Natural killer cell treated with Interleukin-12 subunit alpha and Interleukin-12 subunit beta and Interleukin-15 and Interleukin-18, amount 100 ng/mL, for 72 hours (primary cell): ENCODE results near the gene EBPL. TPM values are rescaled to one million over a fixed set of nuclear protein-coding genes. Genes with fewer than 3 reads are reported as not detected.

ENCODE experiments used
- ATAC-seq, 2 donors: fragments of 150-1000 bp; cut with Tn5 transposase in 1 of 2; sonication (Bioruptor Pico), chemical (Tn5 transposase) in 1 of 2; 2 replicates each; pipeline ENCODE4 v1.10.0; 2021
- DNase-seq: peaks from one replicate; pipeline ENCODE4 v3.0.0; 2022; ENCODE audit warnings: low spot score
- H3K27ac Mint-ChIP-seq, 2 donors: 1 replicate in 1 of 2; 2 replicates in 1 of 2; pipeline ENCODE4 v1.8.0; 2022; ENCODE audit warnings: mixed read lengths in 2 of 2, mild to moderate bottlenecking in 1 of 2, moderate library complexity in 1 of 2
- H3K27me3 Mint-ChIP-seq, 2 donors: 1 replicate in 1 of 2; 2 replicates in 1 of 2; pipeline ENCODE4 v1.8.0; 2022; ENCODE audit warnings: mixed read lengths in 2 of 2
- H3K36me3 Mint-ChIP-seq: one replicate; pipeline ENCODE4 v1.8.0; 2022; ENCODE audit warnings: mixed read lengths
- H3K4me1 Mint-ChIP-seq, 2 donors: 1 replicate in 1 of 2; 2 replicates in 1 of 2; pipeline ENCODE4 v1.8.0; 2022; ENCODE audit warnings: low read depth in 2 of 2, mixed read lengths in 2 of 2, mild to moderate bottlenecking in 1 of 2
- H3K4me3 Mint-ChIP-seq: one replicate; pipeline ENCODE4 v1.8.0; 2022; ENCODE audit warnings: mixed read lengths
- H3K9me3 Mint-ChIP-seq: 2 replicates; pipeline ENCODE4 v1.8.0; 2022; ENCODE audit warnings: mixed read lengths
- total RNA-seq, 2 donors: library from RNA; stranded (reverse); gene quantifications; one replicate each; pipeline ENCODE4 v1.2.3, GENCODE V29; 2022

The EBPL gene
- total RNA-seq, 2 donors from 2014 or later: 20.1 to 39.0 TPM

DNA sequence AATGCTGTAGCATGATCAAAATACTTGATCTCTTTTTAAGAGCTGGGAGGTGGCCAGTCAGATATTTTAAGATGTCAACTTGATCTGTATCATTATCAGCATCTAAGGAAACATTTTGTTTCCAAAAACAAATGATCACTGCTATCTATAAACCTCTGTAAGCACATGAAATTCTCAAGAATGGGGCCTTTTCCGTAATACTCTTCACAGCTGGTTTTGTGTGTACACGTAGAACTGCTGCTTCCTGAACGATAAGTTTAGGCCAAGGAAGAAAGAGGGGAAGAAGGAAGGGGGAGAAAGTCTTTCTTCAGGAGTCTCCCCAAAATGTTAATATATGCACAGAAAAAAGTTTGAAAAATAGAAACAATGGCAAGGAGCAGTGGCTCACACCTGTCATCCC, 37.3 kb downstream of the EBPL start:
- no peak overlapping the region for H3K4me3 Mint-ChIP-seq
- H3K27ac Mint-ChIP-seq: no peak overlapping the region
- ATAC-seq: no peak
- H3K9me3 Mint-ChIP-seq: no peaks in the 10 kb centered on the region
- H3K27me3 Mint-ChIP-seq: no peaks in the 10 kb centered on the region
- H3K4me1 Mint-ChIP-seq: peaks cover 0 to 5% of the 10 kb centered on the region in 2 donors
- DNase-seq: no peak
- H3K36me3 Mint-ChIP-seq: no peaks in the 10 kb centered on the region

DNA sequence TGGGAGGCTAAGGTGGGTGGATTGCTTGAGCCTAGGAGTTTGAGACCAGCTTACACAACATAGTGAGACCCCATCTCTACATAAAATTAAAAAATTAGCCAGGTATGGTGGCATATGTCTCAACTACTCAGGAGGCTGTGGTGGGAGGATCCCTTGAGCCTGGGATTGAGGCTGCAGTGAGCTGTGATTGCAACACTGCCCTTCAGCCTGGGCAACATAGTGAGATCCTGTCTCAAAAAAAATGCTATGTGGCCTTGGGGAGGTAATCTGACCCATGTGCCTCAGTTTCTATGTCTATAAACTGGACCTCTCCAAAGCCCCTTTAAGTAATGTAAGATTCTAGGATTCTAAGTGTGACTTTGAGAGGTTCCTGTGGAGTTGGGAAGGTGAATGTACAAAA, 37.8 kb downstream of the EBPL start:
- H3K4me3 Mint-ChIP-seq: no peak overlapping the region
- DNase-seq: no peak
- H3K27me3 Mint-ChIP-seq: no peaks in the 10 kb centered on the region
- no peak overlapping the region for H3K27ac Mint-ChIP-seq
- H3K9me3 Mint-ChIP-seq: no peaks in the 10 kb centered on the region
- peaks cover 0 to 5% of the 10 kb centered on the region in 2 donors for H3K4me1 Mint-ChIP-seq
- no peaks in the 10 kb centered on the region for H3K36me3 Mint-ChIP-seq
- ATAC-seq: no peak

DNA sequence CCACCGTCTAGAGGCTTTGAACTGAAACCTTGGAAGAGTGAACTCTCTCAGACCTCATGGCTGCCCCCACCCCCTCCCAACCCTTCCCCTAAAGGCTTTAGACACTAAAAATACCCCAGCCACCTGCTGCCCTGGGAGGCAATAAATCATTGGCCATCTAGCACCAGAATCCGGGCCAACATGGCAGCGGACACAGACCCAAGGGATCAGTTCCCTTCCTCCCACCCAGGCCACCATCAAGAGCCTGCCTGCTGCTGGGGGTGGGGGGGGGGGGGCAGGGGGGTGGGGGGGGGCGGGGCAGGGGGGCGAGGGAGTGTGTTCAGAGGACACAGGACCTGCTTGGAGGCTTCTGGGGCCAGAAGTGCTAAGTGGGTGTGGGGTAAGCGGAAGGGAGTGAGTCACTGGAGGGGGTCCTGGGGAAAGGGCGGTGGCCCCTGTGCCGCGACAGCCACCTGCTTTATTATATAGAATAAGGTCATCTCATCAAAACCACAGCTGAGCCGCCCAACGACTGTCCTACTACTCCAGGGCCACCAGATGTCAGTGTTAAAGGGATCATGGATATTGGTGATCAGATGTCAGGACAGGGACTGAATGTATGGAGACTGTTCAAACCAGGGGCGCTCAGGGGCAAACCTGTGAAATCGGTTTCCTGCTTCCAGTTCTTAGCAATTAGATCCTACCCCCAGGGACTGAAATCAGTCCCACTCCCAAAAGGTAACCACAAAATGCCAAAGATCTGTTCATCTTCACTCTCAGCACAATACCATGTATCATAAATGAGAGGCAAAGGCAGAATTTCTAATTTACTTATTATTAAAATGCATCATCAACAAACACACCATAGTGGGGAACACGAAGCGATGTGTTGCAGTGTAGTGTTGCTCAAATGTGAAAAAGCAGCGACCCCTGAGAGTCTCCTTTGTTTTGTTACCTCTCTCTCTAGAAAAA, 38.7 kb downstream of the EBPL start:
- Mint-ChIP-seq H3K27ac (no peak overlapping the region), H3K4me3 (no peak overlapping the region), H3K9me3 (no peaks in the 10 kb centered on the region), H3K4me1 (peaks cover 0 to 5% of the 10 kb centered on the region in 2 donors), H3K27me3 (no peaks in the 10 kb centered on the region), H3K36me3 (no peaks in the 10 kb centered on the region)
- DNase-seq: no peak
- ATAC-seq: peak; percentile 49 to 50

DNA sequence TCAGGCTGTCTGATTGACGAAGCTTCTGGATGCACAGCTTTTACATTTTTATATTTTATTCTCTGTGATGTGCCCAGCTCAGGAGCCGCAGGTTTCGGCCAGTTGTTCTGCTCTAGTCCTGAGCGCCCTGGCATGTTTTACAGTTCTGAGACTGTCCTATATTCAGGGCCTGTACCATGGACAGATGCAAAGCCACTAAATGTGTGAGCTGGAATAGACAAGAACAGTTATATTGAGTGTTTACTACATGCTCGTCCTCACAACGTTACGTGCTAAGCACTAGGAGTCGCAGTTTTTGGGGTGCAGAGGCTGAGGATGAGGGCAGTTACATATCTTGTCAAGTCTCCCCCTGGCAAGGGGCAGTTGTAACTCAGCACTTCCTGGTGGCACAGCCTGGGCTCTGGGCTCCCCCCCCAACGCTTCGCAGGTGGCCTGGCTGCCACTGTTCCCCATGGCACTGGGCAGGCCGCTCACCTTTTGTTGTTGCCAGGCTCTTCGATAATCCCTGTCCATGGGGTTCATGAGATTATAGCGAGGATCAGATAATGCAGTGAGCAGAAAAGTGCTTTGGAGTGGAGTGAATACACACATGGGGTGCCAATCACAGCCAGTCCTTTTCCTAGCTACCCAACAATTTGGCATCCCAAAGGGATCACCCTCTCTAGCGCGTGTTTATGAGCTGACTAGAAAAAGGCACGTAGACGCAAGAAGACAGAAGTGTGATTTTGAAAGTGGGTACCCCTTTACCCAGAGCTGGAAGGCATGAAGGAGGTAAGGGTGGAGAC, 39.5 kb downstream of the EBPL start:
- DNase-seq (no peak), ATAC-seq (no peak)
- no peak overlapping the region for H3K4me3 Mint-ChIP-seq
- H3K9me3 Mint-ChIP-seq: no peaks in the 10 kb centered on the region
- H3K27ac Mint-ChIP-seq: no peak overlapping the region
- H3K36me3 Mint-ChIP-seq: no peaks in the 10 kb centered on the region
- H3K4me1 Mint-ChIP-seq: peaks cover 0 to 5% of the 10 kb centered on the region in 2 donors
- H3K27me3 Mint-ChIP-seq: no peaks in the 10 kb centered on the region

DNA sequence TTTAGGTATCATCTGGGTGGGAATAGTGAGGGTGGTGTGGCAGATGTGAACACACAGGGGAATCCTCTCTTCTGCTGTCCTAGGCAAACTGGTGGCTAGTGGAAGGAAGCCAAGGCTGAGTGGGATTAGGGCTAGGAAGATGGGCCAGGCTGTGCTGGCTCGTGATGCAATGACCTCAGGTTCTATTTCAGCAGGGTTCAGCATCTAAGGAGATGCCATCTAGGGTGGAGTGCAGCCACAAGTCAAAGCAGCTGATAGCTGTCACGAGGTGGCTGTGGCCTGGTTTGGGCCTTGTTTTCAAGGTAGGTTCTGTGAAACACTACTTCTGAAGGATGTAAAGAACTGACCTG, 41.3 kb downstream of the EBPL start:
- H3K9me3 Mint-ChIP-seq: no peaks in the 10 kb centered on the region
- no peak for DNase-seq
- no peak overlapping the region for H3K27ac Mint-ChIP-seq

DNA sequence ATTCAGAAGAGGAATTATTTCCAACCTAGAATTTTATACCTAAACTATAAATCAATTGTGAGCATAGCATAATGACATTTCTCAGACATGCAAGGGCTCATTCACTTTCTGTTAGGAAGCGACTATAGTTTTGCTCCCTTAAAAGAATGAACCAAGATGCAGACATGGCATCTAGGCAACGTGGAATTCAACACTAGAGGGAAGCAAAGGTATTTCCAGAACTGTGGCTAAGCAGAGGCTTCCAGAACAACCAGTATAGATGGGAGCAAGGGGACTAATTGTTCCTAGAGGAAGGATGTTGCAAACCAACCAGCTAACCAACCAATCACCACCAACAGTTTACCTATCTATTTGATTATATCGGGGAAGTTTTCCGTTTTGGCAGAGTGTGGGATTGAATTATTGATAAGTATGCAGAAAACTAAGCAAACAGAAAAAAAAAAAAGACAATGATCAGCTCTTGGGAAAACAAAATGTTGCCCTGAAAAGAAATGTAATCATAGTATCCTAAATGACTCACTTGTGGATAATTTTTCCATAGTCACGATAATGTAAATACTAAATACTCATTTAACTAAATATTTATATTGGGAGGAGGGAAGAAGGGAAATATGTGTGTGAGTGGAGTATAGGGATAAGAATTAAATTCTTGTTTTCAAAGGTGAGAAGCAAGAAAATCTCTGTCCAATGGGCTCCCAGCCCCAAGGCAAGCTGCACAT, 41.9 kb downstream of the EBPL start:
- Mint-ChIP-seq H3K4me1 (peaks cover 0 to 2% of the 10 kb centered on the region in 2 donors), H3K9me3 (no peaks in the 10 kb centered on the region), H3K27ac (no peak overlapping the region), H3K27me3 (no peaks in the 10 kb centered on the region), H3K4me3 (no peak overlapping the region), H3K36me3 (no peaks in the 10 kb centered on the region)
- DNase-seq (no peak), ATAC-seq (no peak)

More for the DNA sequence above, 41.3 kb downstream of the EBPL start:
- Mint-ChIP-seq H3K4me1 (peaks cover 0 to 5% of the 10 kb centered on the region in 2 donors), H3K27me3 (no peaks in the 10 kb centered on the region), H3K4me3 (no peak overlapping the region), H3K36me3 (no peaks in the 10 kb centered on the region)
- ATAC-seq: no peak

DNA sequence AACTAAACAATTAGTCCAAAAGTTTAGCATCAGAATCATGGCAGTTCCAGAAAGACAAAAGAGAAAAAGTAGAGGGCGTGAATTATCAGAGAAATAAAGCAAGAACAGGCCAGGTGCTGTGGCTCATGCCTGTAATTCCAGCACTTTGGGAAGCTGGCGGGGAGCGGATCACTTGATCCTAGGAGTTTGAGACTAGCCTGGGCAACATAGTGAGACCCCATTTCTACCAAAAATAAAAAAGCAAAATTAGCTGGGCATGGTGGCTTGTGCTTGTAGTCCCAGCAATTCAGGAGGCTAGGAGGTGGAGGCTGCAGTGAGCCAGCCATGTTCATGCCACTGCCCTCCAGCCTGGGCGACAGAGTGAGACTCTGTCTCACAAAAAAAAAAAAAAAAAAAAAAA, 44.6 kb downstream of the EBPL start:
- Mint-ChIP-seq H3K4me3 (no peak overlapping the region), H3K36me3 (no peaks in the 10 kb centered on the region), H3K27ac (no peak overlapping the region), H3K4me1 (peaks cover 0 to 3% of the 10 kb centered on the region in 2 donors), H3K9me3 (no peaks in the 10 kb centered on the region), H3K27me3 (no peaks in the 10 kb centered on the region)
- no peak for ATAC-seq
- DNase-seq: no peak

DNA sequence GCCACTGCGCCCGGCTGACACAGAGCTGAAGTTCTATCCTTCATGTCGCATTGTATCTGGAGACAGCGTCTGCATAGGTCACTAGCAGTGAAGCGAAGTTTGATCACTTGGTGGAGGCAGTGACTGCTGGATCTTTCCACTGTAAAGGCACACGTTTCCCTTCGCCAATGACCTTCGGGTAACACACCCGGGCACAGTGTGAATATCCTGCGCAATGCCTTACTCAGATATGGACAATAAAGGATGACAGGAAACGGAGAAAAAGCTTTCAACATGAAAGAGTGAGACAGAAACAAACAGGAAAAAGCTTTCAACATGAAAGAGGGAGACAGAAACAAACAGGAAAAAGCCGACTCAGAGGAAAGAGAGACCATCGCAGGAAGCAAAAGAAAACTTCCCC, 45.8 kb downstream of the EBPL start:
- DNase-seq: no peak
- no peak overlapping the region for H3K27ac Mint-ChIP-seq
- no peak overlapping the region for H3K4me3 Mint-ChIP-seq
- no peaks in the 10 kb centered on the region for H3K36me3 Mint-ChIP-seq
- no peaks in the 10 kb centered on the region for H3K9me3 Mint-ChIP-seq
- no peak for ATAC-seq
- peaks cover 0 to 3% of the 10 kb centered on the region in 2 donors for H3K4me1 Mint-ChIP-seq
- H3K27me3 Mint-ChIP-seq: no peaks in the 10 kb centered on the region

DNA sequence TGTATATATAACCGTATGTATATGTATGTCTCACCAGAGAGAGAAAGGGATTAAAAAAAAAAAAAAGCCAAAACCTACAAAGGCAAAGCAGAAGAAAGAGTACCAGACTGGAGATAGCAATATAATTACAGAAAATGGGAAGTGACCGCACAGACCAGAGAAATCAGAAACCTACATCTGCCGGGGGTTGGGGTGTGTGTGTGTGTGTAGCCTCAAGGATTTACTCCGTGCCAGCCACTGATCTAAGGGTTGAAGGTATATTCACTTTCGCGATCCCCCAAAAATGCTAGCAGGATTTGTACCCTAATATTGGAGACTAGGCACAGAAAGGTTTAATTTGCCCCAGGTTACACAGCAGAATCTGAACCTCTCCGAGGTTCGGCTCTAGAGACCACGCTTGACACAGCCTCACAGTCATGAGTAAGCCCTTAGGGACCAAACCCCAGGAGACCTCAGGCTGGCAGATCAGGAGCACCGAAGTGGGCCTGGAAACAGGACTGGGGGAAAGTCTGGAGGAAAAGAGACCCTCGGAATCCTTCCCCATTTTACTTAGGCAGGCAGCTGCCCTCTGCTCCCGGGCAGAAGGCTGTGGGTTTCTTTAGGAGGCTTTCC, 48.1 kb downstream of the EBPL start:
- H3K4me3 Mint-ChIP-seq: no peak overlapping the region
- H3K27ac Mint-ChIP-seq: no peak overlapping the region
- no peak for DNase-seq
- peaks cover 0 to 3% of the 10 kb centered on the region in 2 donors for H3K4me1 Mint-ChIP-seq
- ATAC-seq: no peak
- H3K9me3 Mint-ChIP-seq: no peaks in the 10 kb centered on the region
- no peaks in the 10 kb centered on the region for H3K27me3 Mint-ChIP-seq
- H3K36me3 Mint-ChIP-seq: no peaks in the 10 kb centered on the region

DNA sequence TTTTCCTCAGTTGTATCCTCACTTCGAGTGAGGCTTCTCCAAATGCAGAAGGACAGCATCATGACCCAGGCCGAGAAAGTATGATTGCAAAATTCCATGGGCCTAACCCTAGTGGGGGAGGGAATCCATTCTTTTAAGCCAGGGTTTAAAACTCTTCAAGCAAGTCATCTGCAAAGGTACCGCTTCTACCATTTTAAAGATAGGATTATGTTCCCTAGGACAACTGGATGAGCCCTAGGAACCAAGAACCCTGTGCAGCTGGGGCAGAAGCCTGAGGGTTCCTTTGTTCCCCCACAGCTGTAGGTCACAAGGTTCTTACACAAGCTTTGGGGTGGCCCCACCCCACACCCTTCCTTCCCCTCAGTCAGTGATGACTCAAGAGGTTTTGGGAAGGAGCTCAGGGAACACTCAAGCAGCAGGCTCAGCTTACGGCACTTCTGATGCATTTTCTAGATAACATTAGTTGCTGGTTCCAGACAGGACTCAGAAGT, 49.4 kb downstream of the EBPL start:
- Mint-ChIP-seq H3K4me3 (no peak overlapping the region), H3K27me3 (no peaks in the 10 kb centered on the region), H3K36me3 (no peaks in the 10 kb centered on the region), H3K4me1 (peaks cover 0 to 3% of the 10 kb centered on the region in 2 donors), H3K9me3 (no peaks in the 10 kb centered on the region), H3K27ac (no peak overlapping the region)
- DNase-seq (no peak), ATAC-seq (no peak)

DNA sequence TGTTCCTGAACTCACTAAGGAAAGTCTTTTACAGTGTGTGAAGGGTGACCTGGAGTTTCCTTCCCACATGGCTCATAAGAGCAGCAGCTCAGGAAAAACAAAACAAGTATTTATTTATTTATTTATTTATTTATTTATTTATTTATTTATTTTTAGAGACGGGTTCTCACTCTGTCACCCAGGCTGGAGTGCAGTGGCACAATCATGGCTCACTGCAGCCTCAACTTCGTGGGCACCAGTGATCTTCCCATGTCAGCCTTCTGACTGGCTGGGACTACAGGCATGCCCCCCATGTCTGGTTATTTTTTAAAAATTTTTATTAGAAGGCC, 52.6 kb downstream of the EBPL start:
- peaks cover 14 to 19% of the 10 kb centered on the region in 2 donors for H3K4me1 Mint-ChIP-seq
- no peaks in the 10 kb centered on the region for H3K9me3 Mint-ChIP-seq
- H3K27ac Mint-ChIP-seq: no peak overlapping the region
- ATAC-seq (no peak), DNase-seq (no peak)
- no peaks in the 10 kb centered on the region for H3K36me3 Mint-ChIP-seq
- H3K4me3 Mint-ChIP-seq: no peak overlapping the region
- no peaks in the 10 kb centered on the region for H3K27me3 Mint-ChIP-seq

DNA sequence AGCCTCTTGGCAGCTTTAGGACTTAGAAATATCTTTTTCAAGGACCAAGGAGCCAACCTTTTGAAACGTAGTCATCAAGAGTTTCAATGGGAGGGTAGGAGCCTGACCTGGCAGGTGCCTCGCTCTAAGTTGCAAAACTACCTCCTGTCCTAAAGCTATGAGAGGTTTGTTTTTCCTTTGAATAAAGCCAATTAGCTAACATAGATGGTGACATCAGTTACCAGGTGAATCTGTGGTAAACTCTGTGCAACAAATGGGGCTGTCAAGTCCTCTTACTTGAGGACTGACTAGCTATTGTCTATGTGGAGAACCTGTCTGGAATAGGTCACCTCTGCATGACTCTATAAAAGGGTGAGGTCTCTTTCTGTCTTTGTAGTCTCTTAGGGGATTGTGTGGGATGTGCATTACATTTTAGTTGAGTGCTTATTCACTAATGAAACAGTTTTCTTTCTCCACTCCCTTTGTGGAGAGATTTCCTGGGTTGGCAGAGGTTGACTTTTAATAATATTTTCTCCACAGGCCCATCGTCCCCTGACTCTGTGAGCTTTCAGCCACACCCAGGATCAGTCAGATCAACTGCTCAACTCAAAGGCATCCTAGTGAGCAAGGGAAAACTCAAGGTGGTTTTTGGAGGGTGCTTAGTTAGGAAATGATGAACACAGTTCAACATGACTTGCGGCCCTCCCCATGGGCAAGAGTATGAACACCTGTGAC, 53.1 kb downstream of the EBPL start:
- peaks cover 14 to 19% of the 10 kb centered on the region in 2 donors for H3K4me1 Mint-ChIP-seq
- H3K27ac Mint-ChIP-seq: no peak overlapping the region
- no peaks in the 10 kb centered on the region for H3K27me3 Mint-ChIP-seq
- DNase-seq: no peak
- H3K9me3 Mint-ChIP-seq: no peaks in the 10 kb centered on the region
- H3K36me3 Mint-ChIP-seq: no peaks in the 10 kb centered on the region
- no peak overlapping the region for H3K4me3 Mint-ChIP-seq
- ATAC-seq: no peak

DNA sequence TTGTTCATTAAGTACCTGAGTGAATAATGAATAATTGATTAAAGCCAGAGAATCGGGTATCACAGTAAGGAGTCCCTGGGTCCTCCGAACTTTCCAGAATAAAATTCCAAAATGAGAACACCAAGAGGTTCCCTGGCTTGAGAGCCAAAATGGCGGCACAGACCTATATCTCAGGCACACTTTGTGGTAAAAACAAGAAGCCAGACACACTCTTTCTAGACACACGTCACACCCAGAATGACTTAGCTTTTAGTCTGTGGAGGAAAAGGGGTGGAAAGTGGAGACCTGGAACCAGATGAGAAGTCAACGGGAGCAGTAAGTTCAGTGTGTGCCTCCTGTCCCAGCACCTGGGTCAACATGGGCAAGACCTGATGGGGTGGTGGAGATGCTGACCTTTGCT, 54.6 kb downstream of the EBPL start:
- peak overlapping the region; percentile 76 for H3K4me3 Mint-ChIP-seq
- H3K27me3 Mint-ChIP-seq: no peaks in the 10 kb centered on the region
- DNase-seq: no peak
- no peak for ATAC-seq
- no peaks in the 10 kb centered on the region for H3K36me3 Mint-ChIP-seq
- H3K9me3 Mint-ChIP-seq: no peaks in the 10 kb centered on the region
- peak overlapping the region in 1 of 2 donors; percentile 17 for H3K27ac Mint-ChIP-seq
- H3K4me1 Mint-ChIP-seq: peaks cover 14 to 16% of the 10 kb centered on the region in 2 donors
